Daoy (cell line): ENCODE measurements around the gene EDNRA. TPM values are rescaled to one million over a fixed set of nuclear protein-coding genes. Genes with fewer than 3 reads are reported as not detected.

Experiments used
- DNase-seq: peaks from one replicate; pipeline ENCODE4 v3.0.0-alpha.2; 2015; ENCODE audit warnings: low read depth
- total RNA-seq: library from RNA; depleted of rRNA; stranded (reverse); fragments of >200 nt; shearing (Covaris generic); gene quantifications from 2 replicates; pipeline ENCODE4 v1.2.3, GENCODE V29; 2014

Gene EDNRA
- total RNA-seq, 1 experiment from 2014 or later = 0.11 TPM

DNA sequence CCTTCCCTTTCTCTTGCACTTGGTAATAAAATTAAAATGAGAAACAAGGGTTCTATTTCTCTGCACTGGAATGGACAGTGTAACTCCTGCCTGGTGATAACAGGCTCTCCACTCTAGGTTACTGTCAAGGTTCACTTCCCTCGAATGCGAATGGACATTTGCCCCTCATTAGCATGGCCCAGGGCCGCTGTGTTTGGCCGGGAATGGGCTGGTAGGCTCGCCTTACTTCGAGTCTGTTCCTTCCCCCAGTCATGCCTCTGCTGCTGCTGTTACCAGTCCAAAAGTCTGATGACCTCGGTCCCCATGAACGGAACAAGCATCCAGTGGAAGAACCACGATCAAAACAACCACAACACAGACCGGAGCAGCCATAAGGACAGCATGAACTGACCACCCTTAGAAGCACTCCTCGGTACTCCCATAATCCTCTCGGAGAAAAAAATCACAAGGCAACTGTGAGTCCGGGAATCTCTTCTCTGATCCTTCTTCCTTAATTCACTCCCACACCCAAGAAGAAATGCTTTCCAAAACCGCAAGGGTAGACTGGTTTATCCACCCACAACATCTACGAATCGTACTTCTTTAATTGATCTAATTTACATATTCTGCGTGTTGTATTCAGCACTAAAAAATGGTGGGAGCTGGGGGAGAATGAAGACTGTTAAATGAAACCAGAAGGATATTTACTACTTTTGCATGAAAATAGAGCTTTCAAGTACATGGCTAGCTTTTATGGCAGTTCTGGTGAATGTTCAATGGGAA is 61.5 kb downstream of the EDNRA start:
- no peak for DNase-seq

DNA sequence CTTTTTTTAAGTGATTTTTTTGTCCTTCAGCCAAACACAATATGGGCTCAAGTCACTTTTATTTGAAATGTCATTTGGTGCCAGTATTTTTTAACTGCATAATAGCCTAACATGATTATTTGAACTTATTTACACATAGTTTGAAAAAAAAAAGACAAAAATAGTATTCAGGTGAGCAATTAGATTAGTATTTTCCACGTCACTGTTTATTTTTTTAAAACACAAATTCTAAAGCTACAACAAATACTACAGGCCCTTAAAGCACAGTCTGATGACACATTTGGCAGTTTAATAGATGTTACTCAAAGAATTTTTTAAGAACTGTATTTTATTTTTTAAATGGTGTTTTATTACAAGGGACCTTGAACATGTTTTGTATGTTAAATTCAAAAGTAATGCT is 62.1 kb downstream of the EDNRA start:
- DNase-seq = no peak

DNA sequence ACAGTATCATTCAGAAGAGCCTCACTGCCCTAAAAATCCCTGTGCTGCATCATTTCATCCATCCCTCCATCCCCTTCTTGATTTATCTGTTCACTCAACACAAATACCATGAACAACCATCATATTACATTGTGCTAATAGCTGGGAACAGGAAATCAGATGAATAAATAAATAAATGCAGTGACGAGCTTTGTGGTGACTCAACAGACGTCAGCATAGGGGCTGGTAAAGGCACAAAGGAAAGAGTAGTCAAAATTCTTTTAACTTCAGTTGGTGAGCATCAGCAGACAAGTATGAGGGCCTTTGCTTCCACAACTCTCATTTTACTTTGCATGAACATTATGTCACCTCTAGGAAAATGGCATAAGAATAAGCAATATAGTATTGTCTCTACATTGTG is 65.5 kb downstream of the EDNRA start:
- DNase-seq = peak; percentile 35

DNA sequence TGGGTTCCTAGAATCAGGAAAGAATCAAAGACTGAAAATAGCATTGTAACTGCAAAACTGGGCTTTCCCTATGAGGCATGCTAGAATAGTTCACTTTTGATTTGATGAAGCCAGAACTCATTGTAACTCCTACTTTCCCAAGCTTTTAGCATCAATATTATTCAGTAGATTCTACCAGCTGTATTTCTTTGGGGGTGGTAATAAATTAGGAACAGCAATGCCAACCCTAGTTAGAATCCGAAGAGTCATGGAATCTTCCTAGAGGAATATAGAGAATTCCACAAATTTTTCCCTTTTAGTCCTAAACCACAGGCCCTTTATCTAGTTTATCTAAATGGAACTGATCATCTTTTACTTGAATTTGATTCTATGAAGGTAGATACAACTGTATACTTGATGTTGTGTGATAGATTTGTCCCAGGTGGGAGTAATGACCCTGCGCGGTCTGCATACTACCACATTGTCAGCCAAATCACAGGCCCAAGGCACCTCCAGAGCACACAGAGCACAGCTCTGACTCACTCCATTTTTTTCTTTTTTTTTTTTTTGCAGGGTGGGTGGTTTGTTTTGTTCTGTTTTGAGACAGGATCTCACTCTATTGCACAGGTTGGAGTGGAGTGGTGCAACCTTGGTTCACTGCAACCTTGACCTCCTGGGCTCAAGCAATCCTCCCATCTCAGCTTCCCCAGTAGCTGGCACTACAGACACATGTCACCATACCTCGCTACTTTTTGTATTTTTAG is 66.6 kb downstream of the EDNRA start:
- peak; percentile 20 for DNase-seq

DNA sequence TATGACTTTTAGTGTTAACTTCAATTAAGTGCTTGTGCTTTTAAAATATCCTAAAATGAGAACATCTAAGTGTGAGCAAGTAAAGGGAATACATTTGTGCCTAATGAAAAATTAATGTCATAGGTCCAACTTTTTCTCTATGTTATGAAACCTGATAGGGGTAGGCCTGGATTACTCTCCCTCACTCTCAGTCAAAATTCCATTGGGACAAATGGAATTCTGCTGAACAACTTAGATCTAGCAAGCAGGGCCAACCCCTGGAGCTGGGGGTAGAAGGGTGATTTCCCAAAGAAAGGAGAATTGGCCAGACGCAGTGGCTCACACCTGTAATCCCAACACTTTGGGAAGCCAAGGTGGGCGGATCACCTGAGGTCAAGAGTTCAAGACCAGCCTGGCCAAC is 67.4 kb downstream of the EDNRA start:
- DNase-seq = no peak

DNA sequence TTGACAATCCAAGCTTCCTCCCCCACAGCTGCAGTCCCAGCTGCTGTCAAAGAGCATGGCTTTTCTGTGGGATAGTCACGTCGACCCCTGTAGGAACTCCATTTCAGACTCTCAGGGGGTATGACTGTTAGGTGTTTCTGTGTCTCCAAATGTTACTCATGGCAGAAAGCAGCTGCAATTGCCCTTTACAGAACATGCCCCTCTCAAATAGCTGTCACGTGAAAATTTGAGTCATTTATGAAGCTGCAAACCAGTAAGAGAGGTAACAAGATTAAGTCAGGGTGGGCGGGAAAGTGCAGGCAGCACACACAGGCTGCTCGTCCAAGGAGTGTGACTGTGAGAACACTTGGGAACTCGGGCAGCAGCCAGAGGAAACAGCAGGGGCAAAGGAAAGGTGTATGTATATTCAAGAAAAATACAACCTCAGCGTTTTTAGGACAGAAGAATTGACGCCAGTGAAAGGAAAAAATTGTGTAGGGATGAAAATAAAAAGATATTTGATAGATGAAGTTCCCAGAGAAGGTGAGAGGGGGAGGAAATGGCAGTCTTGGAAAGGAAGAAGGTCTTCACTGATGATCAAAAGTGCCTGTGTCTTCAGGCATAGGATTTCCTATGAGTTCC is 69.8 kb downstream of the EDNRA start:
- DNase-seq = peak; percentile 45

DNA sequence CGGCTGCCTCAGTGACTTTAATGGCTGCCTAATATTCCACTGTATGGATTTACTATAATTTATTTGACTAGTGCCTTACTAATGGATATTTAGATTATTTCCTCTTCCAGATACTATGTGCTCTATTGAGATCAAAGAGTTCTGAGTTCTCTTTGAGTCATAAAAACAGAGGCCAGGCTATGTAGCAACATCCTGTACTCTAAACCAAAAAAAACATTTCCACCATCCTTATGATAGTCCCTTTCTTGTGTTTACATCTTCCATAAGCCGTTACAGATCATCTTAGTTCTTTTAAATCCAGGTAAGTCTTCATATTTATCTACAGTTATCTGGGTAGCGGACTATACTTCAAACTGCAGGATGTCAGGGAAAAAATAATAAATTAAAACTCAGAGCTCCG is 79.7 kb downstream of the EDNRA start:
- no peak for DNase-seq

DNA sequence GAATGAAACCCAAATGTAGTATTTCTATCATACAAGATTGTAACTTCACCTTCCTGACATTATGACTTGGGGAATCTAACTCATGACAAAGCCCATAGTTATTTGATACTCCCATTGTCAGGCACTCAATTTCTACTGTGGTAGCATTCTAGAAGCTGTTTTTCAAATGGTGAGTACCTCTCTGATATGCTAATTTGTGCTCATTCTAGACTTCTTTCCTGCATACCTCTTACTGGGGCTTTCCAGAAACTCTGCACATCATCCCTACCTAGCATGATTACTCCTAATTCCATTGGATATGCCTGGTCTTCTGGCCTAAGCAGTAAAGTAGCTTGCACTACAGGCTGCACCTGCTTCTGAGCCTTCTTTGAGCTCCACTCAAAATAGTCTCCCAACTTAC is 85.9 kb downstream of the EDNRA start:
- no peak for DNase-seq

DNA sequence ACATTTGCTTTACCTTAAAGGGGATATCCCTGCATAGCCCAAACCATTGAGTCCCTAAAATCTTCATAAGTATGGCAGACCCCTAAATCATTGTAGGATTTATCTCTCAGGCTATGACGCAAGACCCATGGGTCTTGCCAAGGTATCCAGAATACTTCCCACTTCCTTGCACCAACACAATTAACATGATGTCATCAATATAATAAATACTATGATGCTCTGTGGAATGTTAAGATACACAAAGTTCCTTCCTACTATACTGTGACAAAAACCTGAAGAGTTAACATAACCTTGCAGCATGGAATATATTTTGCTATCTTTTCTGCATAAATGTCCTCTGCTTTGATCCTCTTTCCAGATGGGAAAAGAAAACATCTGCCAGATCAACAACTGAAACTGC is 86.4 kb downstream of the EDNRA start:
- no peak for DNase-seq

DNA sequence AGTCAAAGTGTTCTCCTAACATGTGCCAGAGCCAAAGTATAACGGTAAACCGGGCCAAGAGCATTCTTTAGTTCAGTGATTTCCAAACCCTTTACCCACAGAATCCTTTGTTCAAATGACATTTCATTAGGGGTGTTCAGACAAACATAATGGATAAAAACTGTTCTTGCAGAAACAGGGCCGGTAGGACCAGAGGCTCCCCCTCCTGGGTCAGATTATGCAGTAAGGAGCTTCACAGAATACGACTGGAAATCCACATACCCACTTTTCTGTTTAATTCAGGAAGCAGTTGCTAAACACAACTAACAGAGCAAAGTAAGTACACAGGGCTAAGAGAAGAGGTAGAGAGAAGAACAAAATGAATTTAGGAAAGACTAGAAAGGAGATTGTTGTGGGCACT is 89.7 kb downstream of the EDNRA start:
- no peak for DNase-seq

DNA sequence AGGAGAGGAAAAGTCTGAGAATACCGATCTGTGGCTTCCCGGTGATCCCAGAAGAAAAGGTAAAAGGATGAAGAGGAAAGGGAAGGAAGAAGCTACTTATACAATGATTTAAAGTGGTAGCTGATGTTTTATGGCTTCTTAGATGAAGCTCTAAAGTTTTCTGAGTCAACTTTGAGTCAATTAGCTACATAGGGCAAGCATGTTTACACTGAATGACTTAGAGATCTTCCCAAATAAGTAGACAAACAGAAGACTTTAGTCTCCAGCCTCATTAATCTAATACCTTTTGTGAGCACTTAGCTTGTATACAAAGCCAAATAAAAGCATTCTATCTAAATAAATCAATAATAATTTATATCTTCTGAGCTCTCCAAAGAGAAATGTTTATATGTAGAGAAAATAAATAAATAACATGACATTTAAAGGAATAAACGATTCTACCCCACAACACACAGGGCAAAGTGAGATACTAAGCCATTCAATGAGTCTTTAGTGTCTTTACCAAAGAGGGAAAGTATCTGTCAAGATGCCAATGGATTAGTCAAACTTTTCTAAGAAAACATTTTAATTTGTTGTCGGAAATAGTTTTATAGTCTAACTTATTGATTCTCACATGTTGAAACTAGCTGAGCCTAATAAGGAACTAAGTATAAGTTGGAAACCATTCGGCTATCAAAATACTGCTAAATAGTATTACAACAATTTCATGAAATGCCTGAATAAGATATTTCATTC is 90.3 kb downstream of the EDNRA start:
- no peak for DNase-seq

DNA sequence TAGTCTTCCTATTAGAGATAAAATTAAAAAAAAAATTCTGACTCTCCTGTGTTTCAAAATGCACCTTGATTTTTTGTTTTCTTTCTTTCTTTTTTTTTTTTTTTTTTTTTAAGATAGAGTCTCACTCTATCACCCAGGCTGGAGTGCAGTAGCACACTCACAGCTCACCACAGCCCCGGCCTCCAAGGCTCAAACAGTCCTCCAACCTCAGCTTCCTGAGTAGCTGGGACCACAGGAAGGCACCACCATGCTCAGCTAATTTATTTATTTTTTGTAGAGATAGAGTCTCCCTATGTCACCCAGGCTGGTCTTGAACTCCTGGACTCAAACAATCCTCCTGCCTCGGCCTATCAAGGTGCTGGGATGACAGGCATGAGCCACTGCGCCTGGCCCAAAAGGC is 95.2 kb downstream of the EDNRA start:
- no peak for DNase-seq

DNA sequence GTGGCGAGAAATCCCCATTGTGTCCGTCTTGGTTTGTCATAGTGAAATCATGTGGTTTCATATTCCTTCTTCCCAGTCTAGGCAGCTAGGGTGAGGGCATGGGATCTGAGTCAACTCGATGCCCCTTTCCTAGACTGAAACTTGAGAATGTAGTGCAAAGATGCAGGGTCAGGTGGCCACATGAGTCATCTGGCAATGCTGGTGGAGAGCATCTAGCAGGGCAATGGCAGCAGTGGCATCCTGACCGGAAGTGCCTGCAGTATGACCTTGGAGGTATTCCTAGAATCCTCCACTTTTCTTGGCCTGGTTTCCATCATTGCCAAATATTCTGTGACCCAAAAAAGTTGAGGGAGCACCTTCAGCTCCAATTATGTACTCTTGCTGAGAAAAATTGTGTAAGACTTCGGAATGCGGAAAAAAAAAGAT is 97.2 kb downstream of the EDNRA start:
- peak; percentile 89 for DNase-seq

DNA sequence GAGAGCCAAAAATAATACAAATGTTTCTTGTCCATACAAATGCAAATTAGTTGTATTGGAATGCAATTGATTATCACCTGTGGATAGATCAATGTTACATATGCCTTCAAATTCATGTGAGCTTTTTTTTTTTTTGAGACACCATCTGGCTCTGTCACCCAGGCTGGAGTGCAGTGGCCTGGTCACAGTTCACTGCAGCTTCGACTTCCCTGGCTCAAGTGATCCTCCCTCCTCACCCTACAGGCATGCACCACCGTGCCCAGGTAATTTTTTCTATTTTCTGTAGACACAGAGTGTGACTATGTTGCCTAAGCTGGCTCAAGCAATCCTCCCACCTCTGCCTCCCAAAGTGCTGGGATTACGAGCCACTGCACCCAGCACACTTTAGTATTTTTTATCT is 97.7 kb downstream of the EDNRA start:
- no peak for DNase-seq

DNA sequence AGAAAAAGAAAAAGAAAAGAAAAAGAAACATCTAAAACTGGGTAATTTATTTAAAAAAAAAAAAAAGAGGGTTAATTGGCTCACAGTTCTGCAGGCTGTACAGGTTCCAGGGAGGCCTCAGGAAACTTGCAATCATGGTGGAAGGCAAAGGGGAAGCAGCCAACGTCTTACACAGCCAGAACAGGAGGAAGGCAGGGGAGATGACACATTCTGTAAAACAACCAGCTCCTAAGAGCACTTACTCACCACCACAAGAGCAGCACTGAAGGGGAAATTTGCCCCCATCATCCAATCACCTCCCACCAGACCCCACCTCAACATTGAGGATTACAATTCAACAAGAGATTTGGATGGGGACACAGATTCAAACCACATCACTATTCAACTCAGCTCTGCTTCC is 99.5 kb downstream of the EDNRA start:
- DNase-seq = peak; percentile 33

DNA sequence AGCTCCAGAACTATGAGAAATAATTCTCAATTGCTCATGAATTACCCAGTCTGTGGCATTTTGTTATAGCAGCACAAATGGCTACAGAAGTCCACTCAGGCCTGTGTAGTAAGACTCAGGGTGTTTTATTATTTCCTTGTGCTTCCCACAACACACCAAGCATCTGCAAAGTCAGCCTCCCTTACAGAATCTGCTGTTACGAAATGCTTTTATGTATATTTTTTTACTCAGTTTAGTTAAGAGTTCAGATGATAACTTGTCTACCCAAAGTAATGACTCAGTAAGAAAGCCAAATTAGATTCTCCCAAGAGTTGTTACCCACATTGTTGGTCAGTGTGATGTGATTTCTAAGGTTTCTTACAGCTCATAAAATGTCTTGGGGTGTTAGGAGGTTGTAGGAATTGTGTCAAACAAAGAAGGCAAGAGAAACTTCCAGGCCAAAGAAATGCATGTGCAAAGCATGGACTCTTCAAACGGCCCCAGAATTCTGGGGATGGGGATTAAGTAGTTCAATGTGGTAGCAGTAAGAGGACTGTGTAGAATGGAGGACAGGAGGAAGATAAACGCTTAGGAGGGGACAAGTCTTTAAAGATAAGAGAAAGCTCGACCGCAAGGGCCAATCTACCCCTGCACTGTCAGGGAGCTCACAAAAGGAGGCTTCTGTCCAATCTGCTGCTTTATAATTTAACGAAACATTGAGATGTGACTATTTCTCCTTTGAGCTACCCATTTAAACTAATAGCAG is 100.9 kb downstream of the EDNRA start:
- no peak for DNase-seq

DNA sequence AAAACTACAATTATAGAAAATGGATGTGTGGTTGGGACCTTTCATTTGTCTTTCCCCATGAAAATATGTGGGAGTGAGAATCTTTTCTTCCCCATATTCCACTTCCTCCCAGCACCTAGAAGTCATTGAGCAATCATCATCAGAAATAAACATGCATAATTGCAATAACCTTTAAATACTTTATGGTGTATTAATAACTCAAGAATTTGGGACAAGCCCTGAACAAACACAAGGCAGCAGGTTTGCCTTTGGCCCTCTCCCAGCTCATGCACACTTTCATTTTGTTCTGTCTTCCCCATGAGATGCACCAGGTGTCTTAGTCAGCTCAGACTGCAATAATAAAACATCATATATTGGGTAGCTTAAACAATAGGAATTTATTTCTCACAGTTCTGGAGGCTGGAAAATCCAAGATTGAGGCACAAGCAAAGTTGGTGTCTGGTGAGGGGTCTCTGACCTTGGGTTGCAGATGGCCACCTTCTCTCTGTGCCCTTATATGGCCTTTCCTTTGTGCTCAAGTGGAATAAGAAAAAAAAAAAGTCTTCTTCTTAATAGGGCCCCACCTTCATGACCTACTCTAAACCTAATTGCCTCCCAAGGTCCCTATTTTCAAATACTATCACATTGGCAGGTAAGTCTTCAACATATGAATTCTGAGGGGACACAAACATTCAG is 101.6 kb downstream of the EDNRA start:
- DNase-seq = no peak

DNA sequence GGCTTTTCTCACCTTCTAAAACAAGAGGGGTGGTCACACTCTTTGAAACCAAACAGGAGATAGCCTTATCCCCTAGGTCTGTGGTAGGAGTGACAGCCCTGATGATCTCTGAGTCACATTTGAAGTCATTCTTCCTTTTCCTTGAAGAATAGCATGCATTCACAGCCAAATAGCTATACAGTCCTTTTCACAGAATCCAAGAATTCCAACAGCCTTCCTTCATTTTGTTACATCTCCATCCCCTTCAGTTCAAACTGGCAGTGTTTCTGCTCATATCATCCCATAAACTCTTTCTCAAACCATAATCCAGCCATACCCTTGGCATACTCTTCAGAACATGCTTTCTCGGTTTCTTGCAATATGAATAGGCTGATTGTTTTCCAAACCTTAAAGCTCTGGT is 103.0 kb downstream of the EDNRA start:
- DNase-seq = no peak

DNA sequence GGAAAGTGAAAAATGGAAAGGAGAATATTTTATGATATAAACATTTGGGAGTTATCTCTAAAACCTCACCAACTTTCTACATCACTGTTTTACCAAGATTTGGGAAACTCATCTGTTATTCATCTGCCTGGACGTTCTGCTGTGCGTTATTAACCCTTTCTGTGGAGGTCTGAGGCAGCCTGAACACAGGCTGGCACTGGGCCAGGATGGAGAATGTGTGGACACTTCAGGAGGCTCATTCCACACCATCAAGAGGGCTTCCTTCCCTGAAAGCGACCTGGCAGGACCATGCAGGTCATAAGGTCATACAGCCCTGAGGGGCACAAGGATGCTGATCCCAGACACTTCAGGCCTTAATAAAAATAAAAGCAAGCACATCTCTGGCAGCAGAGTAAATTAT is 105.1 kb downstream of the EDNRA start:
- no peak for DNase-seq

DNA sequence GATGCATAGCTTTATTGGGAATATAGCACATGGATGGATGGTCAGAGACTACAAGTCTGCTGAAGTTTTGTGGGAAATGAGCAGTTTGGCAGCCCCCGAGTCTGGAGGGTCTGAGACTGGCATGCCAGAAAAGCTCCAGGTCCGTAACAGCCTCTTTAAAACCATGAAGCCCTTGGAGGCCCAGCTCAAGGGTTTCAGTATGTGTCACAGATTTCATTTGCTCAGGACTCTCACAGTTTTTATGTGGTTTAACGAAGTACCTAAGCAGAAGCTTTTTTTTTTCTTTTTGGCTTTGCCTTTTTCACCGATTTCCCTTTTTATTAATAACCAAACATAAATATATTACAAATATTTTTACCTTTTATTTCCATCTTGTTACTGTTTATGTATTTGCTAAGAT is 105.7 kb downstream of the EDNRA start:
- no peak for DNase-seq

DNA sequence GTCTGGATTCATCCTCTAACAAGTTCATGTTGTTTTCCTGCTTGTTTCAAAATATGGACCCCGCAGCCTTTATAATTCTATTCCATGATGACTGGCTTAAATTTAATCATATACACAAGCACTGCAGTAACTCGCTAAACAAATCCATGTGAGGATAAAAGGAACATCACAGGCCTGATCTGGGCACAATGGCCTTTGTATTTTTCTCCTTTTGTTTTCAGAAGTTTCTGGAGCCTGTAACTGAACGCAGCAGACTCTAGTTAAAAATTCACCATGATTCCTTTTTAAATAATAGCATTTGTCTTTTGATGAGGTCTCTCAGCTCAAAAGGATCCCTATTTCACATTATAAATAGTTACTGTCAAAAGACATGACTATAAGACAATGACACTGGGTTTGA is 106.1 kb downstream of the EDNRA start:
- no peak for DNase-seq
